Stimulated activated CD4-positive, alpha-beta T cell treated with anti-CD3 and anti-CD28 coated beads, TNF-alpha, amount 100 ng/mL, for 48 hours (primary cell): ENCODE measurements around the gene COG4.

ENCODE experiments used
- DNase-seq, 3 donors: peaks; one replicate each; pipeline ENCODE4 v3.0.0-alpha.2; 2020; ENCODE audit warnings: low read depth in 3 of 3

Gene COG4

GRCh38 chr16:70434484-70435260 is 88.7 kb downstream of the COG4 start:
- DNase-seq, result no peak

DNA sequence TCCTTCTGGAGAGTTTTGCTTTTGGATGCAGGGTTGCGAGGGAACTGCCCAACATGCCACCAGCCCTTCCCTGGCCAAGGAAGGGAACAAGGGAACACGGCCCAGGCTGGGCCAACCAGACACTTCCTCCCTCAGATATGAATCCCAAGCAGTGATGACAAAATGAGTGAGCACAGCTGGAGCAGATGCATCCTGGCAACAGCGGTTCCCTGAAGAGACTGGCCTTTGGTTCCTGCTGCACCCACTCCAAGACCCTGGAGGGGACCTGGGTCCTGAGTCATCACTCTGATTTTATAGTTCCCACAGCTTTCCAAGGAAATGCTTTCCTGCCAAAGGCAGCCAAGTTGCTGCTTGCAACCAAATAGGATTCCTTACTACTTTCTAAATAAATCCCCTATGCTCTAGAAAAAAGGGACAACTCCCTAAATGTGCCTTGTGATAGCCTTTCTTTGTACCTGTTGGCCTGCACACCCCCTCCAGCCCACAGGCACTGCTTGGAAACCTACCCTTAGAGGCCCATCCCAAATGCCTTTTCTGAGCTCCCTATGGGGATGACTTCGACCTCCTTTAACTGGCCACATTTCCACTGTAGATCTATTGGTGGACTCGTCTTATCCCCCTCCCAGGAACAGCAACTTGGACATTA is 89.8 kb downstream of the COG4 start:
- DNase-seq, result no peak

DNA sequence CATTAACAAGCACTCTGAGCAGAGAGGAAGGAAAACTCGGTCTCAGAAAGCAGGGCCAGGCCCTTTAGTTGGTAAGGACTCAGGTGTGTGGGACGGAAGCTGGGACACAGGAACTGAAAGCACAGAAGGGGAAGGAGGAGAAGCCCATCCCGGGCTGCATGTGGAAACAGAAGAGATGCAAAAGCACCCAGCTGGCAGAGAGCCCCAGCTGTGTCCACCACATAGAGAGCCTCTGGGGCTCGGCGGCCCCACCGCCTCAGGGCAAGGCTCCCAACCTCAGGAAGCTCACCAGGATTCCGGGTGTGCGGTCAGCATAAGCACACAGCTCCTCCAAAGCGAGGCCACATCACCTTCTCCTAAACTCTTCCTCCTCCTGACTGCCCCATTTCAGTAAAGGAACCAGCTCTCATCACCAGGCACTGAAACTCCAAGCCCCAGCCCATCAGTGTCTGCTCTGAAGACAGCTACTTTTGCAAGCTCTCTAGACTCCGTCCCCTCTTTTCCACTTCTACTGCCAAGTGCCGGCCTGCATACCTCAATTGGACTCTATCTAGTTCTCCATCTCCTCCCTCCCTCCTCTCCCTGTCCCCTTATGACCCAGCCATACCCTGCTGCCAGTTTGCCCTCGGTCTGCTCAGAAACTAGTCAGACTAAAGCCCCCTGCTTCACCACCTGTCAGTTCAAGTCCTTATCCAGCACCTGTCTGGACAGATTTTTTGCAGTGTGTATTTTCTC is 90.5 kb downstream of the COG4 start:
- DNase-seq, result no peak

GRCh38 chr16:70432356-70432722 is 91.0 kb downstream of the COG4 start:
- no peak for DNase-seq

GRCh38 chr16:70430667-70431536 is 92.5 kb downstream of the COG4 start:
- peak in 1 of 3 donors; percentile 64 for DNase-seq
